ENCODE data around the gene SCD5. TPM values are rescaled to one million over a fixed set of nuclear protein-coding genes. Genes with fewer than 3 reads are reported as not detected.

SCD5 gene
- total and polyA plus RNA-seq, 2 donors (not counting 1 experiment from before 2014, with no cell fraction given) = 0.03 TPM; not detected in 1

GRCh38 chr4:82774711-82775171 is 23.9 kb downstream of the SCD5 start:
- Mint-ChIP-seq H3K4me3 (no peak overlapping the region), H3K27ac (no peak overlapping the region), H3K9me3 (ENCODE audit: insufficient read depth) (peaks cover 2% of the 10 kb centered on the region), H3K4me1 (no peaks in the 10 kb centered on the region), H3K27me3 (peaks cover 3% of the 10 kb centered on the region)
- WGBS (ENCODE audit: insufficient coverage) = 68% methylated on average over 2 of the region's 3 CpGs
- Histone ChIP-seq H3K9me3 (ENCODE audit: control extremely low read depth in 1 of 3, control insufficient read depth in 2 of 3, insufficient read depth in 1 of 3, low read length in 2 of 3) (no peaks in the 10 kb centered on the region), H3K27ac (ENCODE audit: low read length in 2 of 2) (no peak overlapping the region), H3K27me3 (replicated peaks in 1 of 4; ENCODE audit: control extremely low read depth in 1 of 4, control insufficient read depth in 3 of 4, insufficient read depth in 4 of 4, low read length in 3 of 4) (peaks cover 0 to 6% (median 0%) of the 10 kb centered on the region in 4 experiments), H3K4me1 (ENCODE audit: control insufficient read depth in 2 of 2, insufficient read depth in 2 of 2, low read length in 2 of 2) (no peaks in the 10 kb centered on the region), H3K4me3 (ENCODE audit: control extremely low read depth in 1 of 5, extremely low read depth in 1 of 5, insufficient read depth in 1 of 5, low read depth in 2 of 5, low read length in 4 of 5) (no peak overlapping the region), H3K9ac (ENCODE audit: low read length) (no peak overlapping the region), H3K4me2 (replicated peaks; ENCODE audit: low read depth, low read length, poor library complexity, severe bottlenecking) (no peak overlapping the region), H4K20me1 (ENCODE audit: control insufficient read depth, insufficient read depth, low read length, poor library complexity, severe bottlenecking) (no peaks in the 10 kb centered on the region), H3K36me3 (replicated peaks in 1 of 2; ENCODE audit: control extremely low read depth in 1 of 2, control insufficient read depth in 1 of 2, extremely low read depth in 1 of 2, insufficient read depth in 2 of 2, low read length in 1 of 2) (no peaks in the 10 kb centered on the region), H3K79me2 (ENCODE audit: control insufficient read depth, insufficient read depth, low read length) (no peaks in the 10 kb centered on the region), H2AFZ (ENCODE audit: insufficient read depth, low read depth, low read length, poor library complexity, severe bottlenecking) (no peak overlapping the region)
- no peak for ATAC-seq (ENCODE audit: low read depth)
- no peak for DNase-seq
- ChIA-PET POLR2A (no interaction called here), CTCF (no interaction called here)
- intact Hi-C loops (cut with micrococcal nuclease) = no loop called here
- TF ChIP-seq, protein P1, sequence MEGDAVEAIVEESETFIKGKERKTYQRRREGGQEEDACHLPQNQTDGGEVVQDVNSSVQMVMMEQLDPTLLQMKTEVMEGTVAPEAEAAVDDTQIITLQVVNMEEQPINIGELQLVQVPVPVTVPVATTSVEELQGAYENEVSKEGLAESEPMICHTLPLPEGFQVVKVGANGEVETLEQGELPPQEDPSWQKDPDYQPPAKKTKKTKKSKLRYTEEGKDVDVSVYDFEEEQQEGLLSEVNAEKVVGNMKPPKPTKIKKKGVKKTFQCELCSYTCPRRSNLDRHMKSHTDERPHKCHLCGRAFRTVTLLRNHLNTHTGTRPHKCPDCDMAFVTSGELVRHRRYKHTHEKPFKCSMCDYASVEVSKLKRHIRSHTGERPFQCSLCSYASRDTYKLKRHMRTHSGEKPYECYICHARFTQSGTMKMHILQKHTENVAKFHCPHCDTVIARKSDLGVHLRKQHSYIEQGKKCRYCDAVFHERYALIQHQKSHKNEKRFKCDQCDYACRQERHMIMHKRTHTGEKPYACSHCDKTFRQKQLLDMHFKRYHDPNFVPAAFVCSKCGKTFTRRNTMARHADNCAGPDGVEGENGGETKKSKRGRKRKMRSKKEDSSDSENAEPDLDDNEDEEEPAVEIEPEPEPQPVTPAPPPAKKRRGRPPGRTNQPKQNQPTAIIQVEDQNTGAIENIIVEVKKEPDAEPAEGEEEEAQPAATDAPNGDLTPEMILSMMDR (IDR thresholded peaks at IDR 0.05) = no peak
- no peak for TF ChIP-seq EZH2 (IDR thresholded peaks at IDR 0.05; ENCODE audit: borderline replicate concordance, insufficient read depth, low read depth, low read length, poor library complexity, severe bottlenecking)

GRCh38 chr4:82773057-82773456 is 25.5 kb downstream of the SCD5 start:
- no peaks in the 10 kb centered on the region for H4K20me1 ChIP-seq (ENCODE audit: control insufficient read depth, insufficient read depth, low read length, poor library complexity, severe bottlenecking)
- H3K27me3 Mint-ChIP-seq = peaks cover 9% of the 10 kb centered on the region
- H3K4me3 Mint-ChIP-seq = no peak overlapping the region
- H3K4me3 ChIP-seq (ENCODE audit: control extremely low read depth in 1 of 5, extremely low read depth in 1 of 5, insufficient read depth in 1 of 5, low read depth in 2 of 5, low read length in 4 of 5) = no peak overlapping the region
- TF ChIP-seq, protein P1 (IDR thresholded peaks at IDR 0.05) = no peak
- no peak for TF ChIP-seq EZH2 (IDR thresholded peaks at IDR 0.05; ENCODE audit: borderline replicate concordance, insufficient read depth, low read depth, low read length, poor library complexity, severe bottlenecking)
- no peak overlapping the region for H3K9ac ChIP-seq (ENCODE audit: low read length)
- H3K4me1 Mint-ChIP-seq = no peaks in the 10 kb centered on the region
- WGBS (ENCODE audit: insufficient coverage) = 90% methylated on average over 3 of the region's 4 CpGs
- intact Hi-C loops (cut with micrococcal nuclease) = no loop called here
- no peak overlapping the region for H3K27ac ChIP-seq (ENCODE audit: low read length in 2 of 2)
- CTCF ChIA-PET = no interaction called here
- H3K4me2 ChIP-seq (replicated peaks; ENCODE audit: low read depth, low read length, poor library complexity, severe bottlenecking) = no peak overlapping the region
- peaks cover 2% of the 10 kb centered on the region for H3K9me3 Mint-ChIP-seq (ENCODE audit: insufficient read depth)
- no peak overlapping the region for H3K27ac Mint-ChIP-seq
- H2AFZ ChIP-seq (ENCODE audit: insufficient read depth, low read depth, low read length, poor library complexity, severe bottlenecking) = no peak overlapping the region
- no peaks in the 10 kb centered on the region for H3K4me1 ChIP-seq (ENCODE audit: control insufficient read depth in 2 of 2, insufficient read depth in 2 of 2, low read length in 2 of 2)
- DNase-seq = no peak
- peaks cover 0 to 6% (median 0%) of the 10 kb centered on the region in 4 experiments for H3K27me3 ChIP-seq (replicated peaks in 1 of 4; ENCODE audit: control extremely low read depth in 1 of 4, control insufficient read depth in 3 of 4, insufficient read depth in 4 of 4, low read length in 3 of 4)
- POLR2A ChIA-PET = no interaction called here
- no peaks in the 10 kb centered on the region for H3K9me3 ChIP-seq (ENCODE audit: control extremely low read depth in 1 of 3, control insufficient read depth in 2 of 3, insufficient read depth in 1 of 3, low read length in 2 of 3)
- no peak for ATAC-seq (ENCODE audit: low read depth)
- no peaks in the 10 kb centered on the region for H3K79me2 ChIP-seq (ENCODE audit: control insufficient read depth, insufficient read depth, low read length)
- no peaks in the 10 kb centered on the region for H3K36me3 ChIP-seq (replicated peaks in 1 of 2; ENCODE audit: control extremely low read depth in 1 of 2, control insufficient read depth in 1 of 2, extremely low read depth in 1 of 2, insufficient read depth in 2 of 2, low read length in 1 of 2)

Measured in B cell (primary cell).